Esophagus muscularis mucosa (tissue), 3 donors: ENCODE data around the gene NAV1.

Experiments used
- POLR2A ChIP-seq: fragments of 450-650 bp; IDR thresholded peaks from one replicate; pipeline ENCODE4 v1.6.1; 2017; ENCODE audit warnings: antibody characterized with exemption, moderate library complexity, mild to moderate bottlenecking, low read depth
- TF ChIP-seq, protein P1 (sequence below), 3 experiments: fragments of 200-600 bp in 2 of 3; fragments of 450-650 bp in 1 of 3; sonication (generic) in 2 of 3; IDR thresholded peaks; one replicate each; pipeline ENCODE4 v1.5.1; 2017 to 2019; ENCODE audit warnings: antibody characterized with exemption in 3 of 3, mild to moderate bottlenecking in 2 of 3, moderate library complexity in 1 of 3

DNA sequence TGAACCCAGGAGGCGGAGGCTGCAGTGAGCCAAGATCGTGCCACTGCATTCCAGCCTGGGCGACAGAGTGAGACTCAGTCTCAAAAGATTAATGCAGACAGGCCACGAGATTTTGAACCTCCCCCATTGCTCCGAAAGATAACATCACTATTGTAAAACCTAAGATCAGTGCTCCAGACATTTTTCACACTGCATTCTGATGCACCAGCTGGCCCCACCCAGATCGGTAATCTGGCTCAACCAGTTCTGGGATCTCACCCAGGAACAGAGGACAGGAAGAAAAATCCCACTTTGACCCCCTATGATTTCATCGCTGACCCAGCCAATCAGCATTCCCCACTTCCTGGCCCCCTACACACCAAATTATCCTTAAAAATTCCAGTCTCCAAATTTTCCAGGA is 21.3 kb upstream of the NAV1 start:
- TF ChIP-seq, protein P1, sequence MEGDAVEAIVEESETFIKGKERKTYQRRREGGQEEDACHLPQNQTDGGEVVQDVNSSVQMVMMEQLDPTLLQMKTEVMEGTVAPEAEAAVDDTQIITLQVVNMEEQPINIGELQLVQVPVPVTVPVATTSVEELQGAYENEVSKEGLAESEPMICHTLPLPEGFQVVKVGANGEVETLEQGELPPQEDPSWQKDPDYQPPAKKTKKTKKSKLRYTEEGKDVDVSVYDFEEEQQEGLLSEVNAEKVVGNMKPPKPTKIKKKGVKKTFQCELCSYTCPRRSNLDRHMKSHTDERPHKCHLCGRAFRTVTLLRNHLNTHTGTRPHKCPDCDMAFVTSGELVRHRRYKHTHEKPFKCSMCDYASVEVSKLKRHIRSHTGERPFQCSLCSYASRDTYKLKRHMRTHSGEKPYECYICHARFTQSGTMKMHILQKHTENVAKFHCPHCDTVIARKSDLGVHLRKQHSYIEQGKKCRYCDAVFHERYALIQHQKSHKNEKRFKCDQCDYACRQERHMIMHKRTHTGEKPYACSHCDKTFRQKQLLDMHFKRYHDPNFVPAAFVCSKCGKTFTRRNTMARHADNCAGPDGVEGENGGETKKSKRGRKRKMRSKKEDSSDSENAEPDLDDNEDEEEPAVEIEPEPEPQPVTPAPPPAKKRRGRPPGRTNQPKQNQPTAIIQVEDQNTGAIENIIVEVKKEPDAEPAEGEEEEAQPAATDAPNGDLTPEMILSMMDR (IDR thresholded peaks at IDR 0.05) = no peak
- no peak for TF ChIP-seq POLR2A
